H1 (cell line): ENCODE data around the gene PHLDA3.

Source experiments
- BACH1 ChIP-seq: IDR thresholded peaks from 2 replicates; pipeline ENCODE4 v1.6.1; 2012; ENCODE audit warnings: low read length, improper control_type of control experiment
- BCL11A ChIP-seq, 2 experiments: IDR thresholded peaks; one replicate each; pipeline ENCODE4 v1.6.1; 2011; ENCODE audit warnings: low read depth in 2 of 2, low read length in 2 of 2, mild to moderate bottlenecking in 2 of 2
- CEBPB ChIP-seq: IDR thresholded peaks from 2 replicates; pipeline ENCODE4 v1.6.1; 2012; ENCODE audit warnings: low read depth, low read length
- CREB1 ChIP-seq: IDR thresholded peaks from 2 replicates; pipeline ENCODE4 v1.6.1; 2012; ENCODE audit warnings: inconsistent platforms
- CTCF ChIP-seq, 3 experiments: IDR thresholded peaks; 1 replicate in 2 of 3; 2 replicates in 1 of 3; pipeline versions ENCODE4 v1.5.1 to v1.6.1; 2011; ENCODE audit warnings: low read length in 3 of 3, mild to moderate bottlenecking in 3 of 3, inconsistent platforms in 2 of 3, low read depth in 1 of 3, moderate library complexity in 1 of 3; ENCODE audit not compliant: insufficient read depth in 1 of 3; ENCODE audit errors: control extremely low read depth in 1 of 3
- EZH2 ChIP-seq: fragments of 200-600 bp; sonication (generic); IDR thresholded peaks from 2 replicates; pipeline ENCODE4 v1.7.1; 2012; ENCODE audit warnings: low read depth, mild to moderate bottlenecking, moderate library complexity, low read length, inconsistent platforms; ENCODE audit not compliant: severe bottlenecking
- NRF1 ChIP-seq: IDR thresholded peaks from 2 replicates; pipeline ENCODE4 v1.6.1; 2011; ENCODE audit warnings: mild to moderate bottlenecking, low read depth, low read length, improper control_type of control experiment
- POLR2A ChIP-seq, 2 experiments: IDR thresholded peaks; 1 replicate in 1 of 2; 2 replicates in 1 of 2; pipeline ENCODE4 v1.6.1; 2011; ENCODE audit warnings: low read depth in 2 of 2, low read length in 2 of 2, mild to moderate bottlenecking in 2 of 2; ENCODE audit errors: control extremely low read depth in 1 of 2
- POU5F1 ChIP-seq: IDR thresholded peaks from 2 replicates; pipeline ENCODE4 v1.6.1; 2011; ENCODE audit warnings: low read depth, mild to moderate bottlenecking, low read length, moderate library complexity
- RAD21 ChIP-seq, 2 experiments: IDR thresholded peaks in 1 of 2; conservative IDR thresholded peaks in 1 of 2; 2 replicates each; pipeline ENCODE4 v1.6.1; 2011; ENCODE audit warnings: low read depth in 2 of 2, low read length in 2 of 2, improper control_type of control experiment in 1 of 2, inconsistent platforms in 1 of 2, mild to moderate bottlenecking in 1 of 2, moderate library complexity in 1 of 2
- SAP30 ChIP-seq: fragments of 300-600 bp; sonication (generic); IDR thresholded peaks from 2 replicates; pipeline ENCODE4 v1.7.1; 2012; ENCODE audit warnings: low read length, moderate library complexity, mild to moderate bottlenecking, inconsistent platforms; ENCODE audit not compliant: insufficient read depth, insufficient replicate concordance
- SRF ChIP-seq: IDR thresholded peaks from 2 replicates; pipeline ENCODE4 v1.6.1; 2011; ENCODE audit warnings: mild to moderate bottlenecking, low read depth, low read length, moderate library complexity
- USF2 ChIP-seq: IDR thresholded peaks from 2 replicates; pipeline ENCODE4 v1.6.1; 2011; ENCODE audit warnings: low read length, improper control_type of control experiment
- YY1 ChIP-seq: IDR thresholded peaks from 2 replicates; pipeline ENCODE4 v1.6.1; 2011; ENCODE audit warnings: low read depth, mild to moderate bottlenecking, low read length

GRCh38 chr1:201434266-201434665 is 34.7 kb downstream of the PHLDA3 start:
- TF ChIP-seq POU5F1 (no peak), POLR2A (IDR thresholded peaks at IDR 0.05; ENCODE audit: control extremely low read depth in 1 of 2, low read depth in 2 of 2, low read length in 2 of 2) (no peak), SAP30 (no peak), CREB1 (no peak), EZH2 (no peak), CTCF (IDR thresholded peaks at IDR 0.05; ENCODE audit: control extremely low read depth in 1 of 3, insufficient read depth in 1 of 3, low read depth in 1 of 3, low read length in 3 of 3) (no peak), BACH1 (no peak), SRF (no peak), CEBPB (no peak), RAD21 (IDR thresholded peaks at IDR 0.05 in 1 of 2, conservative IDR thresholded peaks at IDR 0.05 in 1 of 2; ENCODE audit: low read depth in 2 of 2, low read length in 2 of 2) (no peak), YY1 (no peak), BCL11A (IDR thresholded peaks at IDR 0.05; ENCODE audit: low read depth in 2 of 2, low read length in 2 of 2) (no peak), NRF1 (no peak), USF2 (no peak)
